KBM-7 (cell line): ENCODE data around the gene SBSN.

Experiments
- DNase-seq: peaks from one replicate; pipeline ENCODE4 v3.0.0-alpha.2; 2015
- in situ Hi-C: fragments of 300-500 bp; cut with MboI; formaldehyde crosslinking; loops from 2 replicates; pipeline ENCODE4 v1.14.3; 2020; ENCODE audit warnings: low sequenced_read_pairs, low pct_unique_long_range_greater_than_20kb, mixed read lengths

SBSN gene

DNA sequence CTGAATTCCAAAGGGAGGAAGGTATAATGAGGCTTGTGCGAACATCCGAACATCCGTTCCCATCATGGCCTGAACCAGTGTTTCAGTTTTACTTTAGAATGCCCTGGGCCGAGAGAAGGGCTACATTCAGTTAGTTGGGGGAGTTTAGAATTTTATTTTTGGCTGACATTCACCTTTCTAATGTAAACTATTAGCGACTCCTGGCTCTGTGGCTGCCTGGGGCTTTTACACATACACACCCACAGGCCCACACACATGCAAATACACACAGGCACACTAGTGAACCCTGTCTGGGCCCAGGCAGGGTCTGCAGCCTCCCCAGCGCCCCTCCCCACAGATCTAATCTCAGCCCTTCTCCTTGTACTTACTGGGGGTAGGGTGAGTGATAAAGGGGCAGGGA lies 11.2 kb upstream of the SBSN start:
- in situ Hi-C loops, result no loop called here
- DNase-seq, result no peak

- DNase-seq, result no peak
- in situ Hi-C loops, result no loop called here
These were observed 6.8 kb upstream of the SBSN start for GRCh38 chr19:35534803-35535480.

- DNase-seq, result peak; percentile 27
- in situ Hi-C loops, result no loop called here
These were observed 5.8 kb upstream of the SBSN start for GRCh38 chr19:35533822-35534392.

DNA sequence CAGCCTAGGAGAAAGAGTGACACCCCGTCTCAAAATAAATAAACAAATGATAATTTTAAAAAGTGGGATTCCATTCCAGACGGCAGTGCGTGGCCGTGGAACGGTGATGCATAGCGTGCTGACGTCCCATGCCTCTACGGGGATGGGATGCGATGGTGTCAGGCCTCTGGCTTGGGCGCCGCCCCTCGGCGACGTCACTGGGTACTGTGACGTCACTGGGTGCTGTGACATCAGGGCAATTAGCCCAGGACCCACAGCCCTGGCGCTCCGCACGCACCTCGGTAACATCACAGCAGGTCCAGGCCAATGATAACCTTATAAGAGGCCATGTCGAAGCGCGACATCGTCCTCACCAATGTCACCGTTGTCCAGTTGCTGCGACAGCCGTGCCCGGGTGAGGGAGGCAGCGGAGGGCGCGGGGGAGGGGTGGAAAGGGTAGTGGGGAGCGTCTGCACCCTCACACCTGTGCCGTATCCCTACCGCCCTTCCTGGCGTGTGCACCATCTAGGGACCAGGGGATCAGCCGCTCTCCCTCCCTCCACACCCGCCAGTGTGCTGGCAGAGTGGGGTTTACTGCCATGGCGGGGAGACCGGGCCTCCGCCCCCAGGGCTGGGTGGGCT lies 5.2 kb upstream of the SBSN start, which contains the start of gene GAPDHS:
GAPDHS (plus strand) TSS at position 256 of the 621 bp plus-strand sequence; CDS start at position 328, 72 bp downstream.
- no peak for DNase-seq
- in situ Hi-C loops, result no loop called here

GRCh38 chr19:35531291-35531690 lies 3.2 kb upstream of the SBSN start:
- in situ Hi-C loops, result no loop called here

DNA sequence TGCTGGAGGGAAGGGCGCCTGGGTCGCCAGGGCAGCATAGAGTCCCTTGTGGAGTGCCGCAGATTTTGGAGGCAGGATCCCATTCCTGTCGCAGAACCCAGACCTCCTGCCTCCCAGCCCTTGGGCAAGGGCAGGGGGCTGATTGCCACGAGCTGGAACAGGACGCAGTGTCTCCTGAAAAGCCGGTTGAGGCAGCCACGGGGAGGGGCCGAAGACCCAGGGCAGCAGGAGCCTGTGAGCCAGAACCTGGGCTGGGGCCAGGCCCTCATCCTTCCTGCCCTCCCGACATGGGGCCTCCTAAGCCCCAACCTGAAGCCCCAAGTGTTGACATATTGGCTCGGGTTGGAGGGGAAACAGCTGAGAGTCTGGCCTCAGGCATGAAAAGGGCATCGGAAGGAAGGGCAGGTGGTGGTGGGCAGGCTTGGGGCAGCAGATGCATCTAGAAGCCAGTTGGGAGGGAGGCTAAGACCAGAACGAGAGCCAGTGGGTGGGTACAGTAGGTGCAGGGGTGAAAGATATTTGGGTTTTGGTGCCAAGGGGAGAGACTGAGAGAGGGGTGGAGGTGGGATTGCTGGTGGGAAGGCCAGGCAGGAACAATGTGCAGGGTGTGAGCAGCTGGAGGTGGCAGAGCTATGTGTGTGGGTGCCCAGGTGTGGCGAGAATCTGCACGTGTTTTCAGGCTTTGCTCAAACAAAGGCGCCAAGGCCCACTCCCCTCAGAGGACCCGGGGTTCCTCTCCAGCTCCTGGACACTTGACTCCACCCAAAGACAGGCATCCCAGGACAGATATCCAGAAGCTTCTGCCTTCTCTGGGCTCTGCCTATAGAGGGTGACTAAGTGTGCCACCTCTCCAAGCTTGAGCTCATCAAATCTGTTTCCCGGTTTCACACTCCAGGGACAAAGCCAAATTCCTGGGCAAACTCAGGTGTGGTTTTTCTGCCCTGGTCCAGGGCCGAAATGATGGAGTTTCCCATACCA lies 1.4 kb upstream of the SBSN start:
- no peak for DNase-seq
- in situ Hi-C loops, result no loop called here

More at GRCh38 chr19:35531291-35531690, 3.2 kb upstream of the SBSN start:
- DNase-seq, result no peak

GRCh38 chr19:35525873-35526272 lies 2.2 kb downstream of the SBSN start:
- DNase-seq, result no peak
- in situ Hi-C loops, result no loop called here

- in situ Hi-C loops, result no loop called here
- no peak for DNase-seq
These were observed 3.8 kb downstream of the SBSN start for GRCh38 chr19:35524181-35524837.

DNA sequence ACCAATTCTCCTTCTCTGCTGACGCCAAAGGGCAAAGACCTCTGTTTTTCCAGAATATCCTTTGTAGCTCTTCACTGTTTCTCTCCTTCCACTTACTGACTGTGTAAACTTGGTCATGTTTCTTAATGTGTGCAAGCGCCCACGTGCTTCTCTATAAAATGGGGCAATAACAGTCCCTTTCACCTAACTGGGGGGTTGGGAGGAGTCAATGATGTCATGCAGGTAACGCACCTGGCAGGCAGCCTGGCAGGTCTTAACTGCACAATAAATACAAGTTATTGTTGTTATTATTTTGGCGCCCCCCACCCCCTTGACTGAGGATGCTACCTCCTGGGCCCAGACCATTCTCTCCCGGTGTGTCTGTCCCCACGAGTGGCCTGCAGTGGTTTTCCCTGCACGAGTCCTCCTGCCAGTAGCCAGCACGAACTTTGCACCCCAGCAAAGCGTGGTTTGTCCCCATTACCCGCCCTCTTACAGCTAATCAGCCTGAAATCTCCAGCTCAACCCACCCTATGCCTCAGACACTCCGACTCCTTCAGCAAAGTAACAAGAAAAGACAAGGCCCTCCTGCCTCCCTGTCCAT lies 5.3 kb downstream of the SBSN start:
- in situ Hi-C loops, result no loop called here

GRCh38 chr19:35521124-35521743 lies 6.9 kb downstream of the SBSN start:
- in situ Hi-C loops, result no loop called here
- DNase-seq, result no peak

More for the DNA sequence above, 5.3 kb downstream of the SBSN start:
- DNase-seq, result no peak

DNA sequence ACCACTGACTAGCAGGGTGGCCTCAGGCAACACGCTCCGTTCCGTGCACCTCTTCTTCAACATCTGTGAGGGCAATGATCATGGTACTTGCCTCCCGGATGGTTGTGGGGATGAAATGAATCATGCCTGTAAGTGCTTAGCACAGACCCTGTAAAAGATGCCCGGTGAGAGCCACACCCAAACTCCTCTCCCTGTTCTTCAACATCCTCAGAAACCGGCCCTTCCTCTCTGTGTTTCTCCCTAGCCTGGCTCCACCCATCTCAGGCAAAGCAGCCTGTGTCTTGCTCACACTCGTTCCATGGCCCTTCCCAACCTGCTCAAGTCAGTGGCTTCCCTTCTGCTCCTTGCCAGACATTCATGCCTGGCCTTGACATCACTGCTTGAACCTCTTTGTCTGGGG lies 8.8 kb downstream of the SBSN start:
- DNase-seq, result no peak
- in situ Hi-C loops, result no loop called here

DNA sequence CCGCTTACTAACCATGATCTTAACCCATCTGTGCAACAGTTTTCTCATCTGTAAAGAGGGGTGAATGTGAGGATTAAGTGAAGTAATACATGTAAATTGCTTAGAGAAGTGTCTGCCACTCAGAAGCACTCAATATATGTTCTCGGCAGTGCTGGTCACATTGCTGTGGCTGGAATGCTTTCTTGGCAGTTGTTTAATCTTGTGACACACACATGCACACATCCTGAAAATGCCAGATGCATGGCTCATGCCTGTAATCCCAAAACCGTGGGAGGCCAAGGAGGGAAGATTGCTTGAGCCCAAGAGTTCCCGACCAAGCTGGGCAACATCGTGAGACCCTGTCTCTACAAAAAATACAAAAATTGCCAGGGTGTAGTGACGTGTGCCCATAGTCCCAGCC lies 9.8 kb downstream of the SBSN start:
- no peak for DNase-seq
- in situ Hi-C loops, result no loop called here

DNA sequence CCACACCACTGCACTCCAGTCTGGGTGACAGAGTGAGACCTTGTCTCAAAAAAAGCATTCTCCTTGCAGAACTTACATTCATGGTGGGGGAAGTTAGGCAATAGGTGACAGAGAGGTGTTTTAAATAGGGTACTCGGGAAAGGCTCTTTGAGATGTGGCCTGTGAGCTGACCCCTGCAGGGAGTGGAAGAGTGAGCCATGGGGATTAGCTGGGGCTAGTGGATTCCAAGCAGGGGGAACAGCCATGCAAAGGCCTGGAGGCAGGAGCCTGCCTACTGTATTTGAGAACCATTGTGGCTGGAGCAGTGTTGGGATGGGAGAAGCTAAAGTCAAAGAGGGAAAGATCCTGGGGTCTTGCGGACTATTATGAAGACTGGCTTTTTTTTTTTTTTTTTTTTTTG lies 10.8 kb downstream of the SBSN start:
- DNase-seq, result no peak
- in situ Hi-C loops, result no loop called here

GRCh38 chr19:35516310-35516709 lies 11.8 kb downstream of the SBSN start:
- DNase-seq, result no peak
- in situ Hi-C loops, result no loop called here

DNA sequence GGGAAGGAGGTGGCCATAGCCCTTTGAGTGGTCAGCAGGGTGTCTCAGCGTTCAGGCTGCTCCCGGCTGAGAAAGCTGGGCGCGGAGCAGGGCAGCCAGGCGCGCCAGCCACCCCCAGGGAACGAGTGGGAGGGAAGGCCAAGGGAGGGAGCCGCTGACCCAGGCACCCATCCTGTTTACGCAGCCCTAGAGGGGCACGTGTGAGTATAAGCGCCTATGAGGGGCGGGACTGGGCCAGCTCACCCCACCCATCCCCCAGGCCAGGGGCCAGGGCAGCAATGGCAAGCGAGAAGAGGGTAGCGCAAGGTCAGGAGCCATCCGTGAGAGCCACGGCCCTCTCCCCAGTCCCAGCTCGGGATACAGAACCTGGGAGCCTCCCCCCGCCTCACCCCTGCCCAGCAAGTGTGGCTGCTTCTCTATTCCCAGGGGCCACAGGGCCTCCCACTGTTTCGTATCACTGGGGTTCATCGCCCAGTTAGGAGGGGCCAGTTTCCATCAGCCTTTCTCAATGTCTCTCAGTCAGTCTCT lies 13.8 kb downstream of the SBSN start:
- DNase-seq, result no peak
- in situ Hi-C loops, result no loop called here

- in situ Hi-C loops, result no loop called here
- DNase-seq, result no peak
These were observed 14.4 kb downstream of the SBSN start, which contains the start of gene DMKN for GRCh38 chr19:35513628-35514281. Gene DMKN, minus strand, starts transcription at chr19:35513649. Its CDS starts 174 bp downstream, at chr19:35513475.

- DNase-seq, result no peak
- in situ Hi-C loops, result no loop called here
These were observed 15.1 kb downstream of the SBSN start for GRCh38 chr19:35512831-35513627.
